ENCODE data around the gene DPP6. TPM values are rescaled to one million over a fixed set of nuclear protein-coding genes. Genes with fewer than 3 reads are reported as not detected.

DPP6 gene
- polyA plus RNA-seq, 1 donor (not counting 4 experiments of a cell fraction or from before 2014, with no cell fraction given): not detected

DNA sequence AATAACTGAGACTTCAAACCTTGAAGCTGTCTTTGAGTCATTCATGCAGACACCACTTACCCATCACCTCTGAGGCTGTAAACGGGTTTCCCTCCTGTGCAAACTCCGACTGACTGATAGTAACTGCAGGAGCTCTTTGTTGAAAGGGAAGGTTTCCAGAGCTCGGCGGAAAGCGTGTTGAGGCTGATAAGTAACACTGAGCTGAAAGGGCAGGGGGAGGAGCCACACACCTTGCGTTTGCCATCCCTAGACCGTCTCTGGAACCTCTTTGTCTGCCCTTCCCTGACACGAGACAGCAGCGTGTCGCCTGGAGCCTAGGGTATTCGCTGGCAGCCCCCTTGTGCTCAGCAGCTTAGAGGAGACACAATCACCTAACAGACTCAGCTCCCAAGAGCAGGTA lies 816.7 kb downstream of the DPP6 start:
- Histone ChIP-seq H3K36me3 (ENCODE audit: control insufficient read depth in 2 of 2, extremely low read depth in 1 of 2, insufficient read depth in 2 of 2, low read length in 2 of 2) (no peaks in the 10 kb centered on the region), H3K27ac (ENCODE audit: control insufficient read depth, insufficient read depth, low read length) (no peak overlapping the region), H3K9me1 (ENCODE audit: control insufficient read depth, extremely low read depth, insufficient read depth, low read length) (no peaks in the 10 kb centered on the region), H3K9me3 (ENCODE audit: control insufficient read depth, low read depth, low read length) (peaks cover 5% of the 10 kb centered on the region), H3K4me2 (ENCODE audit: control insufficient read depth, extremely low read depth, insufficient read depth, low read depth, low read length) (no peak overlapping the region), H3K79me2 (ENCODE audit: control insufficient read depth, insufficient read depth, low read length) (no peaks in the 10 kb centered on the region), H3K9ac (ENCODE audit: control insufficient read depth, extremely low read depth, insufficient read depth, low read length) (no peak overlapping the region), H3K4me3 (ENCODE audit: control insufficient read depth in 2 of 3, extremely low read depth in 1 of 3, insufficient read depth in 2 of 3, low read depth in 1 of 3, low read length in 3 of 3) (no peak overlapping the region), H4K20me1 (ENCODE audit: control insufficient read depth, extremely low read depth, insufficient read depth, low read length) (no peaks in the 10 kb centered on the region), H3K4me1 (ENCODE audit: control insufficient read depth, extremely low read depth, insufficient read depth, low read length) (no peaks in the 10 kb centered on the region), H3K27me3 (ENCODE audit: control insufficient read depth, extremely low read depth, insufficient read depth, low read length) (no peaks in the 10 kb centered on the region), H2AFZ (ENCODE audit: control insufficient read depth, low read length) (no peak overlapping the region)
- no peak for FAIRE-seq
- dilution Hi-C loops (cut with MboI; ENCODE audit: extremely low pct_ligation_motif_present, low sequenced_read_pairs): no loop called here
- no peak for DNase-seq (ENCODE audit: low read depth, low spot score)
- no peak for TF ChIP-seq EZH2 (IDR thresholded peaks at IDR 0.05; ENCODE audit: low read length)
- TF ChIP-seq, protein P1, sequence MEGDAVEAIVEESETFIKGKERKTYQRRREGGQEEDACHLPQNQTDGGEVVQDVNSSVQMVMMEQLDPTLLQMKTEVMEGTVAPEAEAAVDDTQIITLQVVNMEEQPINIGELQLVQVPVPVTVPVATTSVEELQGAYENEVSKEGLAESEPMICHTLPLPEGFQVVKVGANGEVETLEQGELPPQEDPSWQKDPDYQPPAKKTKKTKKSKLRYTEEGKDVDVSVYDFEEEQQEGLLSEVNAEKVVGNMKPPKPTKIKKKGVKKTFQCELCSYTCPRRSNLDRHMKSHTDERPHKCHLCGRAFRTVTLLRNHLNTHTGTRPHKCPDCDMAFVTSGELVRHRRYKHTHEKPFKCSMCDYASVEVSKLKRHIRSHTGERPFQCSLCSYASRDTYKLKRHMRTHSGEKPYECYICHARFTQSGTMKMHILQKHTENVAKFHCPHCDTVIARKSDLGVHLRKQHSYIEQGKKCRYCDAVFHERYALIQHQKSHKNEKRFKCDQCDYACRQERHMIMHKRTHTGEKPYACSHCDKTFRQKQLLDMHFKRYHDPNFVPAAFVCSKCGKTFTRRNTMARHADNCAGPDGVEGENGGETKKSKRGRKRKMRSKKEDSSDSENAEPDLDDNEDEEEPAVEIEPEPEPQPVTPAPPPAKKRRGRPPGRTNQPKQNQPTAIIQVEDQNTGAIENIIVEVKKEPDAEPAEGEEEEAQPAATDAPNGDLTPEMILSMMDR (optimal IDR thresholded peaks at IDR 0.05 in 1 of 3, IDR thresholded peaks at IDR 0.05 in 1 of 3, conservative IDR thresholded peaks at IDR 0.05 in 1 of 3; ENCODE audit: extremely low read depth in 1 of 3, insufficient read depth in 2 of 3, low read length in 3 of 3): no peak

DNA sequence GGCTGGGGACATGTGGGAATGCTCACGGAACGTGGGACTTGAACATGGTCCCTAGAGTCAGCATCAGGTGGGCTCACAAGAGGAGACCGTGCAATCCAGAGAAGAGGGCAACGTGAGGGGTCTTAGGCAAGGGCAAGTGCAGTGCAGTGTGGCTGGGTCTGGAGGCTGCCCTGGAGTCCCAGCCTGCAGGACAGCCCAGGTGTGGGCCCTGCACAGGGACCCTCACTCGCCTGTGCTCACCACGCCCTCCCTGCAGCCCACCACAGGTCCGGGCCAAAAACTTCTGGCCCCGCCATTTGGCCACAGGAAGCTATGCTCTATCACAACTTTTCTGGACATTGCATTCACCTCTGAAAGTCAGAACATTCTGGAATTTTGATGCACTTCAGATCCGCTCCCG lies 817.2 kb downstream of the DPP6 start:
- Histone ChIP-seq H3K4me1 (ENCODE audit: control insufficient read depth, extremely low read depth, insufficient read depth, low read length) (no peaks in the 10 kb centered on the region), H2AFZ (ENCODE audit: control insufficient read depth, low read length) (no peak overlapping the region), H3K4me2 (ENCODE audit: control insufficient read depth, extremely low read depth, insufficient read depth, low read depth, low read length) (no peak overlapping the region), H3K27ac (ENCODE audit: control insufficient read depth, insufficient read depth, low read length) (no peak overlapping the region), H3K79me2 (ENCODE audit: control insufficient read depth, insufficient read depth, low read length) (no peaks in the 10 kb centered on the region), H3K9me1 (ENCODE audit: control insufficient read depth, extremely low read depth, insufficient read depth, low read length) (no peaks in the 10 kb centered on the region), H3K9me3 (ENCODE audit: control insufficient read depth, low read depth, low read length) (peaks cover 6% of the 10 kb centered on the region), H3K4me3 (ENCODE audit: control insufficient read depth in 2 of 3, extremely low read depth in 1 of 3, insufficient read depth in 2 of 3, low read depth in 1 of 3, low read length in 3 of 3) (no peak overlapping the region), H3K27me3 (ENCODE audit: control insufficient read depth, extremely low read depth, insufficient read depth, low read length) (no peaks in the 10 kb centered on the region), H3K36me3 (ENCODE audit: control insufficient read depth in 2 of 2, extremely low read depth in 1 of 2, insufficient read depth in 2 of 2, low read length in 2 of 2) (no peaks in the 10 kb centered on the region), H4K20me1 (ENCODE audit: control insufficient read depth, extremely low read depth, insufficient read depth, low read length) (no peaks in the 10 kb centered on the region), H3K9ac (ENCODE audit: control insufficient read depth, extremely low read depth, insufficient read depth, low read length) (no peak overlapping the region)
- no peak for FAIRE-seq
- dilution Hi-C loops (cut with MboI; ENCODE audit: extremely low pct_ligation_motif_present, low sequenced_read_pairs): no loop called here
- TF ChIP-seq, protein P1 (optimal IDR thresholded peaks at IDR 0.05 in 1 of 3, IDR thresholded peaks at IDR 0.05 in 1 of 3, conservative IDR thresholded peaks at IDR 0.05 in 1 of 3; ENCODE audit: extremely low read depth in 1 of 3, insufficient read depth in 2 of 3, low read length in 3 of 3): no peak
- no peak for TF ChIP-seq EZH2 (IDR thresholded peaks at IDR 0.05; ENCODE audit: low read length)
- no peak for DNase-seq (ENCODE audit: low read depth, low spot score)

Data from keratinocyte (primary cell).